Sigmoid colon (tissue), 7 donors: ENCODE data around the gene OR6B2. TPM values are rescaled to one million over a fixed set of nuclear protein-coding genes. Genes with fewer than 3 reads are reported as not detected.

Source experiments
- DNase-seq: peaks from one replicate; pipeline ENCODE4 v3.0.0-alpha.2; 2019
- H3K27ac ChIP-seq, 4 donors: fragments of 200-600 bp; sonication (generic); one replicate each; pipeline ENCODE4 v1.5.1; 2016 to 2019; ENCODE audit warnings: mild to moderate bottlenecking in 1 of 4
- H3K27me3 ChIP-seq, 3 donors: fragments of 200-600 bp; sonication (generic); one replicate each; pipeline ENCODE4 v1.5.1; 2019; ENCODE audit warnings: mild to moderate bottlenecking in 1 of 3
- H3K36me3 ChIP-seq, 4 donors: fragments of 200-600 bp; sonication (generic); one replicate each; pipeline ENCODE4 v1.5.1; 2016 to 2019
- H3K4me1 ChIP-seq, 4 donors: fragments of 200-600 bp; sonication (generic); one replicate each; pipeline ENCODE4 v1.5.1; 2017 to 2019
- H3K4me3 ChIP-seq, 4 donors: fragments of 200-600 bp; sonication (generic); one replicate each; pipeline ENCODE4 v1.5.1; 2017 to 2019; ENCODE audit warnings: mild to moderate bottlenecking in 2 of 4, moderate library complexity in 1 of 4
- H3K9me3 ChIP-seq, 4 donors: fragments of 200-600 bp in 3 of 4; sonication (generic) in 3 of 4; one replicate each; pipeline versions ENCODE4 v1.5.1 to v1.6.1; 2013 to 2019
- EP300 ChIP-seq, 4 donors: sonication (generic); formaldehyde crosslinking; IDR thresholded peaks; one replicate each; pipeline ENCODE4 v1.6.1; 2017; ENCODE audit warnings: antibody characterized with exemption in 4 of 4
- POLR2A ChIP-seq, 2 donors: fragments of 450-650 bp; IDR thresholded peaks; one replicate each; pipeline ENCODE4 v1.6.1; 2016; ENCODE audit warnings: antibody characterized with exemption in 2 of 2, mild to moderate bottlenecking in 2 of 2, moderate library complexity in 2 of 2
- POLR2AphosphoS5 ChIP-seq, 4 donors: sonication (generic); formaldehyde crosslinking; IDR thresholded peaks; one replicate each; pipeline ENCODE4 v1.6.1; 2017; ENCODE audit warnings: antibody characterized with exemption in 4 of 4
- WGBS, 2 donors: extraction: QIAGEN DNeasy Blood & Tissue Kit; methylation state at CpG; one replicate each; pipeline ENCODE4 v1.1.7; 2013; 5-methylcytosine and 5-hydroxymethylcytosine counted together
- intact Hi-C: fragments of 100-400 bp; cut with DNase I; formaldehyde crosslinking; loops from one replicate; pipeline ENCODE4 v1.15.1; 2023
- polyA plus RNA-seq, 3 donors: library from polyadenylated mRNA; stranded (reverse); fragments of 200-250 nt; gene quantifications; one replicate each; pipeline ENCODE4 v1.2.3, GENCODE V29; 2013
- total RNA-seq, 4 donors: library from RNA; depleted of rRNA; stranded (reverse); fragments of >200 nt; gene quantifications; one replicate each; pipeline ENCODE4 v1.1.0, GENCODE V29; 2016
- TF ChIP-seq, protein P1 (sequence below), 4 experiments: fragments of 450-650 bp in 3 of 4; fragments of 200-600 bp in 1 of 4; IDR thresholded peaks; one replicate each; pipeline ENCODE4 v1.5.1; 2016 to 2019; ENCODE audit warnings: antibody characterized with exemption in 4 of 4, mild to moderate bottlenecking in 3 of 4, moderate library complexity in 2 of 4
- donor health status: healthy with polysubstance abuse.
- donor health status: Bipolar disorder and iron deficiency.
- donor health status: healthy.

The OR6B2 gene
- total and polyA plus RNA-seq, 7 donors: not detected

DNA sequence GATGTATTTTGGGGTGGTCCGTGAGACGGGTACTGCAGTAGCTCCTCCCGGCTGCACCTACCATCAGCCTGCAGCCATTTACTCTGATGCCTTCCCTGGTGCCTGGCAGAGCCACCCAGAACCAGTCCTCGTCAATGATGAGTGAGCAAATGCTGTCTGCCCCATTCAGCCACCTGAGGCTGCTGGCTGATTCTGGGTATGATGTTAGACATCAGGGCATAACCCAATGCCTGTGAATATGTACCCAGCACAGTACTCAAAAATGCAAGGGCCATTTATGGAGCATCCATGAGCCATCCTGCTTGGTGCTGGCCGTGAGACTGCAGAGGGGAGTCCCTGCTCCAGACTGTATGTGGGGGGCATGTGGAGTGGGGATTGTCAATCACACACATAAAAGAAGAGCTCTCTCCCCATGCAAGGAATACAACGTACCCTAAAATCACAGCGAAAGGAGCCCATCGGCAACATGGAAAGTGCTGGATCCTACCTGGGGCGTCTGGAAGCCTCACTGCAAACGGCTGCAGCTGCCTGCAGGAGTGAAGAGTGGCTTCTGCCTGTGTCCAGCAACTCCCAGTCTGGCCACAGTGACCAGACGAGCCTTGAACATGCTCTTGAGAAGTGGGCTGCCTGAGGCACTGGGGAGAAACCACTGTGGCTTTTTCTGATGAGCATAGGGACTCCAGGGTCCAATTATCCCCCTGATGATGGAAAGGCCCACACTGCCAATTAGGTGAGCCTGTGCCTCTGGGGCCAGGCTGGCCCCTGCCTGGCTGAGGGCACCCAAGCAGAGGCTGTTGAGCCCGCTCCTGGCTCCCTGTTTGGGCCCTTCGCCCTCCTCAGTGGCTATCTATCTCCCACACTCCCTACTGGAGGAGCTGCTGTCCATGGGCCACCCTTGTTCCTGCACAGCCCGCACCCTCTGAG, 2.4 kb upstream of the OR6B2 start:
- intact Hi-C loops: no loop called here
- 69 to 75% methylated on average over 14 of the region's 14 CpGs for WGBS, 2 donors
- TF ChIP-seq, protein P1, sequence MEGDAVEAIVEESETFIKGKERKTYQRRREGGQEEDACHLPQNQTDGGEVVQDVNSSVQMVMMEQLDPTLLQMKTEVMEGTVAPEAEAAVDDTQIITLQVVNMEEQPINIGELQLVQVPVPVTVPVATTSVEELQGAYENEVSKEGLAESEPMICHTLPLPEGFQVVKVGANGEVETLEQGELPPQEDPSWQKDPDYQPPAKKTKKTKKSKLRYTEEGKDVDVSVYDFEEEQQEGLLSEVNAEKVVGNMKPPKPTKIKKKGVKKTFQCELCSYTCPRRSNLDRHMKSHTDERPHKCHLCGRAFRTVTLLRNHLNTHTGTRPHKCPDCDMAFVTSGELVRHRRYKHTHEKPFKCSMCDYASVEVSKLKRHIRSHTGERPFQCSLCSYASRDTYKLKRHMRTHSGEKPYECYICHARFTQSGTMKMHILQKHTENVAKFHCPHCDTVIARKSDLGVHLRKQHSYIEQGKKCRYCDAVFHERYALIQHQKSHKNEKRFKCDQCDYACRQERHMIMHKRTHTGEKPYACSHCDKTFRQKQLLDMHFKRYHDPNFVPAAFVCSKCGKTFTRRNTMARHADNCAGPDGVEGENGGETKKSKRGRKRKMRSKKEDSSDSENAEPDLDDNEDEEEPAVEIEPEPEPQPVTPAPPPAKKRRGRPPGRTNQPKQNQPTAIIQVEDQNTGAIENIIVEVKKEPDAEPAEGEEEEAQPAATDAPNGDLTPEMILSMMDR (IDR thresholded peaks at IDR 0.05): no peak
- no peak for TF ChIP-seq POLR2A (IDR thresholded peaks at IDR 0.05)
- TF ChIP-seq POLR2AphosphoS5 (IDR thresholded peaks at IDR 0.05): no peak

DNA sequence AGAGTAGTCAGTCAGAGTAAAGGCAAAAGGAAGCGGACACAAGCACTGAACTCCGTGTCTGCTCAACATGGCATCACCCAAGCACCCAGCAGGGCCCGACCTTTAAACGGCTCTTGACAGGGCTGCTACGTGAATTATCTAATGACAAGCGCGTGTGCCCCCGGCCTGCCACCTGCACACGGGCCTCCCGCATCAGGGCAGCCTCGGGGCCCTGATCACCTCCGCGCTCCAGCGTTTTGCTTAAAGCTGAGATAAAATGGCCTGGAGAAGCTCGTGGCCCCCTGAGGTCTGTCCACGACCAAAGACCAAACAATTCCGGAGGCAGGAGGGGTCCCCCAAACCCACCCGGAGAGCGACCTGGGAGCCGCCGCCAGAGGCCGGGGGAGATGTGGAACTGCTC, 5.5 kb downstream of the OR6B2 start:
- intact Hi-C loops: no loop called here
- H3K27ac ChIP-seq: peak overlapping the region; percentile 96 to 100 (median 98)
- no peaks in the 10 kb centered on the region for H3K27me3 ChIP-seq
- peak overlapping the region; percentile 78 to 98 (median 91) for H3K4me3 ChIP-seq
- H3K36me3 ChIP-seq: peaks cover 5 to 15% (median 12%) of the 10 kb centered on the region in 4 donors
- no peak for DNase-seq
- WGBS, 2 donors: 0 to 1% methylated on average over 22 of the region's 22 CpGs
- no peak for TF ChIP-seq POLR2AphosphoS5 (IDR thresholded peaks at IDR 0.05)
- TF ChIP-seq EP300 (IDR thresholded peaks at IDR 0.05): no peak
- TF ChIP-seq POLR2A (IDR thresholded peaks at IDR 0.05): no peak
- TF ChIP-seq, protein P1 (IDR thresholded peaks at IDR 0.05): no peak
- peaks cover 0 to 34% (median 20%) of the 10 kb centered on the region in 4 donors for H3K4me1 ChIP-seq
- H3K9me3 ChIP-seq: no peaks in the 10 kb centered on the region

More for the DNA sequence above, 2.4 kb upstream of the OR6B2 start:
- H3K9me3 ChIP-seq: no peaks in the 10 kb centered on the region
- no peak overlapping the region for H3K27ac ChIP-seq
- no peaks in the 10 kb centered on the region for H3K4me1 ChIP-seq
- H3K36me3 ChIP-seq: no peaks in the 10 kb centered on the region
- DNase-seq: no peak
- H3K4me3 ChIP-seq: no peak overlapping the region
- H3K27me3 ChIP-seq: no peaks in the 10 kb centered on the region

DNA sequence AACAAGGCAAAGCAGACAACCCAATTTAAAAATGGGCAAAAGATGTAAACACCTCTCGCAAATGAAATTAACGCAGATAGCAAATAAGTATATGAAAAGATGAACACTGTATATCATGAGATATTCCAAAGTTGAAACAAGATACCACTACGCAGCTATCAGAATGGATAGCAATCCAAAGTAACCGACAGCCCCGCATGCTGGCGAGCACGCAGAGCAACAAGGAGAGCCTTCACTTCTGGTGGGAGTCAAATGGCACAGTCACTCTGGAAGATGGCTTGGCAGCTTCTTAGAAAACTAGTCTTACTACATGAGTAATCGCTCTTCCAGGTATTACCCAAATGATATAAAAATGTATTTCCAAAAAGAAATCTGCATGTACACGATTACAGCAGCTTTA, 6.4 kb downstream of the OR6B2 start:
- Histone ChIP-seq H3K27ac (no peak overlapping the region), H3K9me3 (no peaks in the 10 kb centered on the region), H3K36me3 (peaks cover 5 to 22% (median 18%) of the 10 kb centered on the region in 4 donors), H3K4me1 (peaks cover 0 to 34% (median 20%) of the 10 kb centered on the region in 4 donors), H3K27me3 (no peaks in the 10 kb centered on the region), H3K4me3 (peak overlapping the region in 1 of 4 donors; percentile 98)
- intact Hi-C loops: no loop called here
- TF ChIP-seq, protein P1 (IDR thresholded peaks at IDR 0.05): no peak
- TF ChIP-seq EP300 (IDR thresholded peaks at IDR 0.05) (no peak), POLR2A (IDR thresholded peaks at IDR 0.05) (no peak), POLR2AphosphoS5 (IDR thresholded peaks at IDR 0.05) (no peak)
- 79 to 81% methylated on average over 9 of the region's 9 CpGs for WGBS, 2 donors
- DNase-seq: no peak

DNA sequence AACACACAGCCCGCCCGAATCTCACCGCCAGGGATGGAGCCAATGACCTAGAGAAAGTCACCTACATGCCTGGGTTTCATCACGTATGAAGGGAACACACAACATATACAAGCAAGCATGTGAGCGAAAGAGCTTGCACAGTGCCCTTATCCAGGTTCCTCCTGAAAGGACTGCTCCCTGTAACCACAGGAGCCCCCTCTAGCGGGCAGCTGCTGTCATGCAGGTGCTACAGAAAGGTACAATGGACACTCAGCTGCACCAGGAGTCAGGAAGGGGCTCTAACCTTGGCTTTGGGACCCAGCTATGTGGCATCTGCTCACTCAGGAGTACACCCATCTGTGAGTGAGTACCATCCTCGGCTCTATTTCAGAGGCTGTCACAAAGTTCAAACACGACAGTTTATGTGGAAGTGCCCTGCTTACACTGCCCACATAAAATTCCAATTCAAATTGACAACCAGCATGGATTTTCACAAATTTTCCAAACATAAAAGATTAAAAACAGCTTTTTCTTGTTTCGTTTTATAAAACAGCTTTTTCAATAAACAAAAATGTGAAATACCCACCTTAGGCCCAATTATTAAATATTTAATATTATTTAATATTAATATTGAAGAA, 8.6 kb downstream of the OR6B2 start:
- intact Hi-C loops: no loop called here
- no peak for DNase-seq
- Histone ChIP-seq H3K27ac (no peak overlapping the region), H3K36me3 (peaks cover 15 to 44% (median 37%) of the 10 kb centered on the region in 4 donors), H3K4me1 (peaks cover 0 to 34% (median 20%) of the 10 kb centered on the region in 4 donors), H3K4me3 (no peak overlapping the region), H3K27me3 (no peaks in the 10 kb centered on the region), H3K9me3 (no peaks in the 10 kb centered on the region)
- TF ChIP-seq EP300 (IDR thresholded peaks at IDR 0.05) (no peak), POLR2A (IDR thresholded peaks at IDR 0.05) (no peak)
- TF ChIP-seq, protein P1 (IDR thresholded peaks at IDR 0.05): peak in 3 of 4 experiments; percentile 41 to 75 (median 66)
- WGBS, 2 donors: 48 to 61% methylated on average over 9 of the region's 9 CpGs
